Fibroblast of lung (primary cell): ENCODE measurements around the gene COPA.

Experiments
- EZH2 ChIP-seq: IDR thresholded peaks from 2 replicates; pipeline ENCODE4 v1.5.1; 2012; ENCODE audit warnings: low read length, control low read depth, mild to moderate bottlenecking; ENCODE audit errors: missing control alignments
- TF ChIP-seq, protein P1 (sequence below), 2 donors: IDR thresholded peaks in 1 of 2; conservative IDR thresholded peaks in 1 of 2; 1 replicate in 1 of 2; 2 replicates in 1 of 2; pipeline ENCODE4 v1.5.1; 2011 to 2012; ENCODE audit warnings: low read length in 2 of 2, control low read depth in 1 of 2, inconsistent platforms in 1 of 2, low read depth in 1 of 2, mild to moderate bottlenecking in 1 of 2

DNA sequence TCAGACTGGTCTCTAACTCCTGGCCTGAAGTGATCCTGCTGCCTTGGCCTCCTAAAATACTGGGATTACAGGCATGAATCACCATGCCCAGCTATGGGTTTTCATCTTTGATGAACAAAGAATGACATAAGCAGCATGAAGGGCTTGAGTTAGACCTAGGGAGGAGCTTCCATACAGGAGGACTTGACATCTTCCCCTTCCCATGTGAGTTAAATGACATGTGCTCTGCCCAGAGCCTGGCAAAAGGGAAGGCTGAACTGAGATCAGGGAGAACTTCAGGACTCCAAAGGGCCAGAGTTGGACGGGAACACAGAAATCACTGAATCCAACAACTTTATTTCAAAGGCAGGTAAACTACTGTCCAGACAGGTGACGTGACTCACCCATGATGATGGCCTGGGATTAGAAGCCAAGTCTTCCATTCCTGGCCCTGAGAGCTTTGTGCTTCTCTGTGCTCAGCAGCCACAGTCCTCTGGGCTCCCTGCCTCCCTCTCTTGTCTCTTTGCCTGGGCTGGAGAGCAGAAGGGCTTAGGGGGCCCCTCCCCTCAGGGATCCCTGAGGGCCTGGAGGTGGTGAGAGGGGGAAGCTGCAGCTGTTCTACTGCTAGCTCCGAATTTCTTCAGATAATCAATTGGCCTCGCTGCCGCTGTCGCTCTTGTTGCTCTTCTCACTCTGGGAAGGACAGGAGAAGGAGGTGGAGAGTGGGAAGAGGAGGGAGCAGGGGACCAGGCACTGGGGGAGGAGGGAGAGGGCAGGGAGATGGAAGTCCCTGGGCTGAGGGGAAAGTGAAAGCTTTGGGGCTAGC lies 31.5 kb upstream of the COPA start:
- TF ChIP-seq, protein P1, sequence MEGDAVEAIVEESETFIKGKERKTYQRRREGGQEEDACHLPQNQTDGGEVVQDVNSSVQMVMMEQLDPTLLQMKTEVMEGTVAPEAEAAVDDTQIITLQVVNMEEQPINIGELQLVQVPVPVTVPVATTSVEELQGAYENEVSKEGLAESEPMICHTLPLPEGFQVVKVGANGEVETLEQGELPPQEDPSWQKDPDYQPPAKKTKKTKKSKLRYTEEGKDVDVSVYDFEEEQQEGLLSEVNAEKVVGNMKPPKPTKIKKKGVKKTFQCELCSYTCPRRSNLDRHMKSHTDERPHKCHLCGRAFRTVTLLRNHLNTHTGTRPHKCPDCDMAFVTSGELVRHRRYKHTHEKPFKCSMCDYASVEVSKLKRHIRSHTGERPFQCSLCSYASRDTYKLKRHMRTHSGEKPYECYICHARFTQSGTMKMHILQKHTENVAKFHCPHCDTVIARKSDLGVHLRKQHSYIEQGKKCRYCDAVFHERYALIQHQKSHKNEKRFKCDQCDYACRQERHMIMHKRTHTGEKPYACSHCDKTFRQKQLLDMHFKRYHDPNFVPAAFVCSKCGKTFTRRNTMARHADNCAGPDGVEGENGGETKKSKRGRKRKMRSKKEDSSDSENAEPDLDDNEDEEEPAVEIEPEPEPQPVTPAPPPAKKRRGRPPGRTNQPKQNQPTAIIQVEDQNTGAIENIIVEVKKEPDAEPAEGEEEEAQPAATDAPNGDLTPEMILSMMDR (conservative IDR thresholded peaks at IDR 0.05 in 1 of 2, IDR thresholded peaks at IDR 0.05 in 1 of 2; ENCODE audit: low read depth in 1 of 2, low read length in 2 of 2), result no peak
- TF ChIP-seq EZH2, result no peak
